NB4 (cell line): ENCODE measurements around the gene CCL20.
A peak's percentile ranks its signal among the peaks of the same experiment; 100 is the strongest.
"Not testable (repeated sequence)": the region's sequence is repeated elsewhere in the genome, so short reads cannot be mapped to it uniquely, and the experiment has no call there.

Experiments used
- DNase-seq: peaks from one replicate; pipeline ENCODE4 v3.0.0; 2010; ENCODE audit warnings: low read depth
- H3K4me3 ChIP-seq: one replicate; pipeline ENCODE4 v1.5.1; 2011; ENCODE audit warnings: mild to moderate bottlenecking, low read depth, low read length, moderate library complexity
- CTCF ChIP-seq: IDR thresholded peaks from one replicate; pipeline ENCODE4 v1.5.1; 2012; ENCODE audit warnings: low read depth, low read length
- MAX ChIP-seq: IDR thresholded peaks from 2 replicates; pipeline ENCODE4 v1.6.1; 2011; ENCODE audit warnings: low read depth, low read length
- MYC ChIP-seq: IDR thresholded peaks from 2 replicates; pipeline ENCODE4 v1.6.1; 2011; ENCODE audit warnings: low read depth, low read length
- POLR2A ChIP-seq: IDR thresholded peaks from 2 replicates; pipeline ENCODE4 v1.6.1; 2011; ENCODE audit warnings: mild to moderate bottlenecking; ENCODE audit not compliant: insufficient read length; ENCODE audit errors: extremely low read depth

The CCL20 gene

GRCh38 chr2:227834423-227834822, 20.8 kb downstream of the CCL20 start:
- DNase-seq: peak; percentile 25
- TF ChIP-seq MYC (no peak), POLR2A (no peak), MAX (no peak), CTCF (no peak)

GRCh38 chr2:227834916-227835650, 21.4 kb downstream of the CCL20 start:
- peak; percentile 36 for DNase-seq
- no peak overlapping the region for H3K4me3 ChIP-seq

More at GRCh38 chr2:227834423-227834822, 20.8 kb downstream of the CCL20 start:
- H3K4me3 ChIP-seq: no peak overlapping the region

GRCh38 chr2:227839339-227840129, 25.9 kb downstream of the CCL20 start:
- not testable (repeated sequence) for H3K4me3 ChIP-seq, DNase-seq

More at GRCh38 chr2:227834916-227835650, 21.4 kb downstream of the CCL20 start:
- TF ChIP-seq POLR2A (no peak), MAX (no peak), MYC (no peak), CTCF (no peak)

GRCh38 chr2:227846831-227847230, 33.2 kb downstream of the CCL20 start:
- no peak overlapping the region for H3K4me3 ChIP-seq
- TF ChIP-seq MYC (no peak), MAX (no peak), POLR2A (no peak), CTCF (no peak)
- DNase-seq: no peak

- no peak for TF ChIP-seq MAX
- no peak for TF ChIP-seq CTCF
- no peak for TF ChIP-seq MYC
- no peak for TF ChIP-seq POLR2A
- DNase-seq: no peak
- H3K4me3 ChIP-seq: no peak overlapping the region
Observed at GRCh38 chr2:227848146-227848545, 34.5 kb downstream of the CCL20 start.

GRCh38 chr2:227848586-227848985, 34.9 kb downstream of the CCL20 start:
- TF ChIP-seq CTCF: no peak
- TF ChIP-seq MYC: no peak
- TF ChIP-seq POLR2A: no peak
- TF ChIP-seq MAX: no peak
- no peak for DNase-seq
- H3K4me3 ChIP-seq: no peak overlapping the region
